GM18867 (cell line): Measurements from ENCODE around the gene SEPTIN10.
A peak's percentile ranks its signal among the peaks of the same experiment; 100 is the strongest.
"Not testable (repeated sequence)": the region's sequence is repeated elsewhere in the genome, so short reads cannot be mapped to it uniquely, and the experiment has no call there.

Source experiments
- ATAC-seq: cut with Tn5 transposase; IDR thresholded peaks from one replicate; pipeline ENCODE4 v1.9.1; 2021; ENCODE audit warnings: mild to moderate bottlenecking, moderate library complexity; ENCODE audit not compliant: unreplicated experiment

Gene SEPTIN10

DNA sequence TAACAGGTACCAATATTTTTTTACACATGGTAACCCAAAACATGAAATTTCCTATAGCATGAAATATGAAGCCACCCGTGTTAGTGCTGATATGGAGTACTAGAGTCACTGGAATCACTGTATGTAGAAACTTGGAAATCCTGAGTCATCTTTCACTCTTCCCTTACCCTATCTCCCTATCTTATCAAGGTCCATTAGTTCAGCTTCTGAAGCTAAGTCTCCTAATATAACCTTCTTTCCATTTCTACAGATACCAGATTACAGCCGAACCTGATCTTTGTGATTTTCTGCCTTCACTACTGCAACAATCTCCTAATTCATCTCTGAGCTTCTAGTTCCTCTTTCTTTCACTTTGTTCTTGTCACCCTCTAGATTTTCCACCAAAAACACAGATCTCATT, 59.0 kb downstream of the SEPTIN10 start:
- no peak for ATAC-seq

DNA sequence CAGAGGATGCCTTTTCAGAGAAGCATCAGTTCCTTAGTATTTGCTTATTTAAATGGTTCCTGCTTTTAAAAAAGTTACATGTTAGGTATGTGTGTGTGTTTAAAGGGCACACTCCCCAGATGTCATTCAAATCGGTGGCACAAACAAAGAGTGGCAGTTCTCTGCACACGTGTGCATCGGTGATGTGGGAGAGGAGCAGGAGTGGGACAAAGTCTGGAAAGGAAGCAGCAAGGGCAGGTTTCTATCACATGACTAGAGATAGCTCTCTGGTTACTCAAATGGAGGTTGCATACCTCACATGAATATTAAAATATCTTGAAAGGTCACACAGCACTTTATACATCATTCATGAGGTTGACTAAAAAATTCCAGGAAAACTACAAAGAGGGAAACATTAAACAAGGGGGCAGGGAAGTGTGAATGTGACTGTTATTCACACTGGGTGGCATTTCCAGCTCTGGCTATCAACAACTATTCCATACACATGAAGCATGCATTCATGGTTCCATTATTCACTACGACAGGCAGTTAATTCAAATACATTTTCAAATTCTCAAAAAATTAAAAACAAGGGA, 64.7 kb downstream of the SEPTIN10 start:
- ATAC-seq, result no peak

DNA sequence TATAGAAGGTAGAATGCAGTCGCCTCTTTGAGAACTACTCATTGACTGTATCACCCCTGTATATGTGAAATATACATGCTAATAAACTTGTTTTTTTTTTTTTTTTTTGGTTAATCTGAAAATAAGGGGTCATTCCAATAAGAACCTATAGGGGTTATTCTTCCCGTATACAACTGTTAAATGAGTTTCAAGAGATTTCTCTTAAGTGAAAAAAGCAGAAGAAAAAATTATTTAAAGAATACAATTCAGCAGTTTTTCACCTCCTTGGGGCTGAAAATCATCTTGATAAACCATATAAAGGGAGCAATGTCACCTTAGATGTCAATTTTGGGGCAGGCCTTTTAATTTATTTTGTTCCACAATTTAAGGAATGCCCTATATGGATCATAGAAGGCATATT, 66.5 kb downstream of the SEPTIN10 start:
- ATAC-seq, result no peak

DNA sequence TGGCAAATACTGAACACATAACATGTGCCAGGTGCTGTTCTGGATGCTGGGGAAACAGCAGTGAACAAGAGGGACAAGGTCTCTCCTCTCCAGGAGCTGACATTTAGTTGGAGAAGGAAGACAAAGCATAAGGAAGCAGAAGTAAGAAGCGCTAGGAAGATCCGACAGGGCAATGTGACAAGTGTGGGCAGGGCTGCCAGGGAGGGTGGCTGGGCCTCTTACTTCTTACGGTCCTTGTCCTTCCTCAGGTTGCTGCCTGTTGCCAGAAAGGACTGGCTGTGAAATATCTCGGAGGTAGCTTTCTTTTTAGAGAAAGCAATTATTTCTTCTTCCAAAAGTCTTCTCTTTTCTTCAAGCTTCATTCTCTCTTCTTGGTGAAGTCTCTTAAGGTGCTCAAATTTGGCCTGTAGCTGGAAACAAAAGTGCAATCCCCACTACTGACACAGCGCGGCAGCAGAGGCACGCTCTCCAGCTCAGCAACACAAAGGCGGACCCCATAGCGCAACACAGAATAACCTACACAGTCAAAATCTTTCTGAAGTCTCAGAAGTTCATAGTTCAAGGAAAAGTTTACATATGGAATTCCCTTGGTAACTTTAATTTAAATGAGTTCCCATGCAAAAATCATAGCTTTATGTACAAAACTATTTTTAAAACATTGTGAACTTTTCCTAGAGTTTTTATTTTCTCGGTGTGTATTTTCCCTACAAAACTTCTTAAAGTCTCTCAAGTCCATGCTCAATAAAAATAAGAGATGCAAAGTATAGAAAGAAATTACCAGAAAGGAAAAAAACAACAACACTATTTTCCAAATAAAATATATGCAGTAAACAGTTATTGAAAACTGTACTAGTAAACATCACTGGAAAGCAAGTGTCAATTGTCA, 67.7 kb downstream of the SEPTIN10 start:
- ATAC-seq, result peak; percentile 80

DNA sequence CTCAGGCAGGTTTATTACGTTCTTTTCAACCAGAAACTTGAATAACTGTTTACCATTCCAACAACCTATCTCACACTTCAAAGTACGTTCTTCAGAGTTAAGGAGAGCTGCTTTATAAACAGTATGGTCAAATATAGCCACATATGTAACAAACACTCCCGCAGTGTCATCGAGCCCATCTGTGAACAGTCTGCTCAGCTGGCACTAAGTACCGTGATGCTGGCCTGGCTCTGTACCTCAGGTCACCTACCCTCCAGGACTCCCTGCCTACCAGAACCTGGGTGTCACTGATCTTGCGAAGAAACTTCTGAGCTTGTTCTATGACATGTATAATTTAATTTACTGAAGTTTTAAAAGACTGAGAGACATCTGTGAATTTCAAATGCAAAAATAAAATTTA, 71.4 kb downstream of the SEPTIN10 start:
- no peak for ATAC-seq

DNA sequence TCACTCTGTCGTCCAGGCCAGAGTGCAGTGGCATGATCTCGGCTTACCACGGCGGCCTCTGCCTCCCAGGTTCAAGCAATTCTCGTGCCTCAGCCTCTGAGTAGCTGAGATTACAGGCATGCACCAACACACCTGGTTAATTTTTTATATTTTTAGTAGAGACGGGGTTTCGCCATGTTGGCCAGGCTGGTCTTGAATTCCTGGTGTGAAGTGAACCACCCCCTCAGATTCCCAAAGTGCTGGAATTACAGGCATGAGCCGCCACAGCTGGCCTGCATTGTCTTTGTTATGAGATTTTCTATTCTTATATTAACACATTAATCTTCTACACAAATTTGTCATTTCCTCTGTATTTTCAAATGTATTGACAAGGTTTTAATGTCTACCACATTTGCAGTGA, 75.2 kb downstream of the SEPTIN10 start:
- no peak for ATAC-seq

DNA sequence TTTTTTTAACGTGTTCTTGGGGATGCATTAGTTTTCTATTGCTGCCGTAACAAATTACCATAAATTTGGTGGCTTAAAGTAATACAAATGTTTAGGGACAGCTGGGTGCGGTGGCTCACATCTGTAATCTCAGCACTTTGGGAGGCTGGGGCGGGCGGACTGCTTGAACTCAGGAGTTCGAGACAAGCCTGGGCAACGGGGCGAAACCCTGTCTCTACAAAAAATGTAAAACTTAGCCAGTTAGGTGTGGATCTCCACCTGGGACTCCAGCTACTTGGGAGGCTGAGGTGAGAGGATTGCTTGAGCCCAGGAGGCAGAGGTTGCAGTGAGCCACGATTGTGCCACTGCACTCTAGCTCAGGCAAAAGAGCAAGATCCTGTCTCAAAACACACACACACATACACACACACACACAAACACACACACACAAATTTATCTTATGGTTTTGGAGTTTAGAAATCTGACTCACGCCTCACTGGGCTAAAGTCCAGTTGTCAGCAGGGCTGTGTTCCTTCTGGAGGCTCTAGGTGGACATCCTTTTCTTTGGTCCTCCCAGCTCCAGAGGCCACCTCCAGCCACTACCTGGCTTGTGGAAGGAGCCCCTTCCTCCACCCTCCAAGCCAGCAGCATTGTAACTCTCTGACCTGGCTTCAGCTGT, 76.1 kb downstream of the SEPTIN10 start:
- no peak for ATAC-seq

DNA sequence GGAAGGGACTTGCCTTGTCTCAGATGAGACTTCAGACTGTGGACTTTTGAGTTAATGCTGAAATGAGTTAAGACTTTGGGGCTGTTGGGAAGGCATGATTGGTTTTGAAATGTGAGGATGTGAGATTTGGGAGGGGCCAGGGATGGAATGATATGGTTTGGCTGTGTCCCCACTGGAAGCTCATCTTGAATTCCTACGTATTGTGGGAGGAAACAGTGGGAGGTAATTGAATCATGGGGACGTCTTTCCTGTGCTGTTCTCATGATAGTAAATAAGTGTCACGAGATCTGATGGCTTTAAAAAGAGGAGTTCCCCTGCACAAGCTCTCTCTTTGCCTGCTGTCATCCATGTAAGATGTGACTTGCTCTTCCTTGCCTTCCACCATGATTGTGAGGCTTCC, 77.2 kb downstream of the SEPTIN10 start:
- not testable (repeated sequence) for ATAC-seq

DNA sequence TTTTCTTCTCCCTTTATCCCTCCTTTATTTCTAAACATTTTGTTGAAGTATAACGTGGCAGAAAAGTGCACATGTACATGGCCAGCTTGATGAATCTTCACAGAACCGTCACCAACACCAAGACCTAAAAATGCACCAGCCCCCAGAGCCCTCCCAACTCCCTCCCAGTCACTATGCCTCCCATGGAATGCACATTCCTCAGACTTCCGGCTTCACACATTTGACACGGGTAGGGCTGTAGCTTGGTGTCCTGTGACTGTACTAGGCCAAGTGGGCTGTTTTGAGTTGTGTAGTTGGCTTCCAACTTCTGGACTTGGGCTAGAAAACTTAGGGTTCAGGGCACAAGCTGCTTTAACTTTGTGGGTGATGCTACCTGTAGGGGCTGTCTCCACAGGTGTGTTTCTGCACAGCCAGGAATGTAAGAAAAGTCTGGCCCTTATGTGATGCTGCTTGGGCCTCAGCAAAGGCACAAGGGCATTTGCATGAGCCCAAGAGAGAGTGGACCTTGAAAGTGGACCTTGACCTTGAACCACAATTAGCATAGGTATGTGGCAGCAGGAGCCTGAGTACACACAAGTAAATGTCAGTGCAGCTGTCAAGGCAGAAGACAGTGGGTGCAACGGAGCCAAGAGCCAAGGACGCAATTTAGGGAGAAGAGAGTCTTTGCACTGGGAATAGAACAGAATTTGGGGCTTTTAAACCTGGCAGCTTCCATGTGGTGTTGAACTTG, 78.4 kb downstream of the SEPTIN10 start:
- no peak for ATAC-seq

DNA sequence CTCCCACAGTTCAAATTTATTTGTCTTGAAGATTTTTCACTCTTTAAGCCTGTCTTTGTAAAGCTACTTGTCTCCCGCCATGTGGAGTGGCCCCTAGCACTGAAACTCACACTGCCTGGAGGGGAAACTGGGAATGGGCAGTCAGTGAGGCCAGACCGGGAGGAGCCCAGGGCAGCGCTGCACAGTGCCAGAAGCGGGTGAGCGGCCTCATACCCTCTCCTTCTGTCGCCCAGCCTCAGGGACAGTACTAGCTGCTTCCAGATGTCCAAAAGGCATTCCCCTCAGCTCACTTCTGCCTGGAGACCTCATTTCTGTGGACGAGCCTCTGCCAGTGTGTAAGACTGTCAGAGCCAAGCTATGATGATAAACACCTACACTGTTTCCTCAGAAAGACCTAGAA, 79.9 kb downstream of the SEPTIN10 start:
- ATAC-seq, result no peak

DNA sequence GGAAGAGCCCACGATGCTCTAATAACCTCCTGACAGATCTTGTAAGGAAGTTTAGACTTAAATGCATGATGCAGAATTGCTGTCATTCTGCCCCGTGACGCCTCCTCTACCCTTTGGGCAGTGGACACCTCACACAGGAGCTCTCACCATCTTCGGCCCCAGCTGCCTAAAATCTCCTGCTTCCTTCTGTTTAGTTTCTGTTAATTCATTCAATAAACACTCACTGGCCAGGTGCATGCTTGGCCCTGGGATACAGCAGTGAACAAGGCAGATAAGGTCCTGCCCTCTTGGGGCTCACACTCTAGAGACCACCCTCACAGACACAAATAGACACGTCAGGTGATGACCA, 81.1 kb downstream of the SEPTIN10 start:
- ATAC-seq, result no peak

DNA sequence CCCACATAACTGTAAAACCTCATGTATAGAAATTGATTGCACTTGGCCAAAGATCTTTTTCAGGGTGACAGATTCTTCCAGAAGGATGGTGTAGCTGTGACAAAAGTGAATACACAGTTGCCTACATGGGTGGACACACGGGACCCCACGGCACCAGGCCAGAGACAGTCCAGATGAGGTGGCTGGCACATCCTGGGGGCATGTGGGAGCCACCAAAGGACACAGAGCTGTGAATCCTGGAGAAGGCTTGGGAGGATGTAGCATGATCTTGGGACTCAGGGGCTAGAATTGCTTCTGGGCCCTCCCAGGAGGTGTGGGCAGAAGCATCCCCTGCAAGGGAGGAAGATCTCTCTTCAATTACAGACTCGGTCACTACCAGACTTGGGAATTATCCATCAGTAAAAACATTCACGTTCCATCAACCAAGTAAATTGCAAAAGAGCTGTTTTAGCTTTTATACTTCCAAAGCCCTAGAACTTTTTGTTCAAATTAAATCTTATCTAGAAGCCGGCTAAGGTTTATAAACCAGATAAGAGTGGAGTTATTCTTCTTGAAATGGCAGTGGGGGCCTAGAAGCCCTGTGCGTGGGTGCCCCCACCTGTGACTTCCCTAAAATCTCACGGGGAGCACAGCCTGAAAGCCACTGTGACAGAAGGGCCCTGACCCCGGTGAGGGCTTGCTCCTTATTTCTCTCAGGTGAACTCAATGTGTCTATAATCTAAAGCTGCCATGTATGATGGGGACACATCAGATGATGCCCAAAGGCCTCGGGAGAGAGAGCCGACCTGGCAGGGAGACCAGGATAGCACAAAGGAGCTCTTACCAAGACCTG, 81.7 kb downstream of the SEPTIN10 start:
- ATAC-seq, result no peak

DNA sequence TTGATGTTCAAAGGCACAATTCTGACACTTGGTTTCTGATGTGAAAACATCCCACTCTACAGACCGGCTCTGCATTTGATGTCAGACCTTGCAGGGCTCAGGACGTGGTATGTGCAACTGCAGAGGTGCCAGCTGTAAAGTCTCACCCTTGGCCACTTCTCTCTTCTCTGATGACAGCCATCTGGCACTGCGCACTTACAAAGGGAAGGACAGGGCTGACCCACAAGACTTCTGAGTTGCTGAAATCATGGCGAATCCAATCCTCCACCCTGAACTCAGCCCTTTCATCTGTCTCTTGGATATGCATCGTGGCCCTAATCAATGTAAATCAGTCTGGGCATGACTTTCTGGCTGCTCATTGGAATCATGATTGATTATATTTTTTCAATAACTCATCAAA, 82.5 kb downstream of the SEPTIN10 start:
- ATAC-seq, result no peak

DNA sequence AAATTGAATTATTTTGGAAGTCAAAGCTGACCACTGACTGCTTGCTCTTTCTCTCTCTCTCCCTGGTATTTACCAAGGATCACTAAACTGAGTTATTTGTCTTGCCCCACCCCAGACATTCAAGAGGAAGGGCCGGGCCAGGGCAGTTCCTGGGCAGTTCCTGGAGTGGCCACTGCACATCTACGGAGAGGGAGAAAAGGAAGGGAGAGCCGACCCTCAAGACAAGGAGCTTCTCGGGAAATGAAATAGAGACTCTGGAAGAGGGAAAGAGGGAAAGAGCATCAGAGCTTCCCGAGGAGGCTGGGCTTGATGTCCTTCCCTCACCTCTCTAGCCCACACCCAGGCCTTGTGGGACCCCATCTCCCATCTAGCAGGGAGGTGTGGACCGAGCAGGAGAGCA, 83.1 kb downstream of the SEPTIN10 start:
- ATAC-seq, result no peak

DNA sequence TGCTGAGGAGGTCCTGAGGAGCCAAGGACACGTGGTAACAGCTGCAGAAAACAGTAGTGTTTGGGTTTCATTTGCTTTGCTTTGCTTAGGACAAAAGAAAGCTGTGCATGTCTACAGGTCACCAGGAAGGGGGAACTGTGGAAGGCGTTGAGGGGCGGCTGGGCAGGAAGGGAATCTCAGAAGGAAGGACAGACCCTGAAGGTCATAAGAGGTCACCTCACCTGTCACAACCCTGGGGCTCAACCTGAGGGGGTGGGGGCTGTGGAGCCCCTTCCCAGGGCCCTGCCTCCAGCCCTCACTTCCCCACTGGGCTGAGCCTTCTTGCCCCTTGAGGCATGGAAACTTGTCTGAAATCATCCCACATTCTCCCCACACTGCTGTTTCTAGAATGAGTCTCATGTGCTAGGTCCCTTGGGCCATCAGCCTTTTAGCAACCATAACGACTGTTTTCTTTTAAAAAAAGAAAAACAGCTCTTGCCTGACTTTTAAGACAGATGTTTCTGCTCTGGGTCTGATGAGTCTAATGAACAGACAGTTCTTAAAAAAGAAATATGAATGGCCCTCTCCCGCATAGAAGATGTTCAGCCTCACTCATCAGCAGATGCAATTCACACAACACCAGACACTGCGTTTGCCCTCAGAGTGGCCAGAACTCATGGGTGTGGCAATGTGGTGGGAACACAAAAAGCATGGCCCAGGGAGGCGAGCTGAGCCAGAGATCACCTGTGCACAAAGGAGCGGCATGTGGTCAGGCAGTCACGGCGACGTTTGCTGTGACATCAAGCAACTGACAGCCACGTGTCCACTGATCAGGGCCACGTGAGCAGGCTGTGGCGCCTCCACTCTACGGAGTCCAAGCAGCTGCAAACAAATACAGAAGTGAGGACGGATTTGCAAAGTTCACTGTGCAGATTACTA, 84.0 kb downstream of the SEPTIN10 start:
- ATAC-seq, result no peak

DNA sequence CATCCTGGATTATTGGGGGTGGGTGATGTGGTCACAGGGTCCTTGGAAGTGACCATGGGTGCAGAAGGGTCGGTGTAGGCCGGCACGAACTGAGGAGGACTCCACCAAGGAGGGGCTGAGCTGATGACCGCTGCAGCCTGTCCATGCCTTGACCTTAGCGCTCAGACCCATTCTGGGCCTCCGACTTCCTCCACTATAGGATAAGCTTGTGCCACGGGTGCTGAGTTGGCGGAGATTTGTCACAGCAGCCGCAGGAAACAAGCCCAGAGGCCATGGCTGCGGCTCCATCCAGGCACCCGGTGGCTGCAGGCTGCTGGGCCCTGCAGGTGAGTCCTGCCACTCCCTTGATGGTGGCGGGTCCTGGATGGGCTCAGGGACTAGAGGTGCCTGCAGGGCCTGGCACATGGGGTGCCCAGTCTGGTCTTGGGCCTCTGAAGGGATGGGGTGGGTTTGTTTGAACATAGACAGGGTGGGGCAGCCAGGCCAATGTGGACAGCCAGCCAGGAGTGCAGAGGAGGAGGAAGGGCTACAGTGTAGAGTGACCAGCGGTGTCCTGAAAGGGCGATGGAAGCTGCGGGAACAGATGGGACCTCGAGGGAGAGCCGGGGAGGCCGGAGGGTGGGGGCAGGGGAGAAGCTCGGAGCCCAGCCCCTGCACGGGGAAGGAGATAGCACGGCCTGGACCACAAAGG, 84.8 kb downstream of the SEPTIN10 start:
- no peak for ATAC-seq

DNA sequence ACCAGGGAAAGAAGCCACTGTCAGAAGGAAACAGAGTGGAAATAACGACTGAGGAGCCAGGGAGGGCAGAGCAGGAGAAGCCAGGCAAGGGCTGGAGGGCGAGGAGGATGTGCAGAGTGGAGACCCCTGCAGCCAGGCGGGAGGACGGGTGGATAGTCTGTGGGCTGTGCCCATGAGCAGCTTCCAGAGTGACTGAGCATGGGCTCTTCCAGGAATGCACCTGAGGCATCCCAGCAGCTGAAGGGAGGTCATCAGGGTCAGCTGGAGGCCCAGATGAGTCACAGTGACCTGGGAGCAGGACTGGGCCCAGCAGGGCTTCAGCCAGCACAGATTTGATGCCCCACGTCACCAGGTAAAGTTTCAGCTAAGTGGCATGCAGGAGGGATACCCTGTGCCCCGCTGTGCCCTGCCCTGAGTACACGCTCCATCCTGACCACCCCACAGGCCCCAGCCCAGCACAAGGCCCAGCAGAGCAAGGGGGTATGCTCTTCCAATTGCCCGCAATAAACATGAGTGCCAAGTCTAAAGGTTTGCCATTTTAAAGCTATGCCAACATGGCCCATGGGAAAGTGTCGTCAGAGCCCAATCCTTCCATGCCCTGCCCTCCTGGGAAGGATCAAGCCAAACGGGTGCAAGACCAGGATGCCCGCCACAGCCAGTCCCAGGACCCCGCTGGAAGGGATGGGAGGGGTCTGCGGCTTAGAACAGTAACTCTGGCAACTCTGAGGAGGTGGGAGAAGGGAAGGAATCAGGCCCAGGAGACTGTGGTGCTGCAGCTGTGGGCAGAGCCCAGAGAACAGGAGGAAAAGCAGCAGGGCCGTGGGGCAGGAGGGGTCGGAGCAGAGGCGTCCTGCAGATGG, 85.7 kb downstream of the SEPTIN10 start:
- ATAC-seq, result no peak

DNA sequence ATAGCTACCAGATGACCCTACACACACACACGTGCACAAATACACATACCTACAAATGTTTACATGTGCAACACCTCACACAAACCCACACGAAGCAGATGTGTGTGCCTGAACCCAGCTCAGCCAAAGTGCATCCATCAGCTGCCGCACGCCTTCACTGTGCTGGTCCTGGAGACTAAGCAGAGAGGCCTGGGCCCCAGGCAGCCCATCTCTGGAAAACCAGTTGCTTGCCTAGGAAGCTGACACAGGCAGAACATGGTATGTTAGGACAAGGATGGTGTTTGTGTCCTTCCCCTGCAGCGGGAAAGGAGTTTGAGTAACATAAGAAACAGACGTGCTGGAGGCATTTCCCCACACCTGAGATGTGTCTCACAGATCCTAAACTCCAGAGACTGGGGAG, 86.7 kb downstream of the SEPTIN10 start:
- ATAC-seq, result no peak
